ENCODE measurements around the gene SFI1. TPM values are rescaled to one million over a fixed set of nuclear protein-coding genes. Genes with fewer than 3 reads are reported as not detected.

SFI1 gene
- polyA plus RNA-seq, 6 donors from 2014 or later, result 3.3 to 21.1 (median 8.7) TPM

DNA sequence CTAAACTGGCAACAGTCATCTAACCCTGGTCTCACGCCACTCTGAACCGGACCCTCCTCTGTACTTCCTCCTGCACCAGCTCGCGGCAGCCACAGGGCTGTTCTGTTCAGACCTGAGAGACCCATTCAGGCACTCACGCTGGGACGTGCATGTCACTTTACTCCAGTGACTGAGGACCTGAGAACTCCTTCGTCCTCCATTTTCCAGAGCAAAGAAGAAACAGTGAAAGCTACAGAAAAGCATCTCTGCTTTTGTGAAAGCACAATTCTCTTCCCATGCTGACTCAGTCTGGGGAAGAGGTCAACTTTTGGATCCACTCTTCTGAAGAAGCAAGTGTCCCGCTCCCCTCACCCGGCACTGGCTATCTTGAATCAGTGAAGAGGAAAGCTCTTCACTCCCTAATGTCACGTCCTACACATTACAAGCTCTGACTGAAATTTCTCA, 141.1 kb downstream of the SFI1 start:
- ATAC-seq (ENCODE audit: low read depth in 2 of 2) (peak; percentile 77 to 81), DNase-seq (peak; percentile 41)
- Mint-ChIP-seq H3K4me1 (peaks cover 37 to 69% (median 51%) of the 10 kb centered on the region in 3 donors), H3K27ac (peak overlapping the region in 5 of 6 donors; percentile 31 to 97 (median 91)), H3K9me3 (peaks cover 0 to 2% (median 0%) of the 10 kb centered on the region in 7 donors), H3K27me3 (no peaks in the 10 kb centered on the region), H3K36me3 (no peaks in the 10 kb centered on the region), H3K4me3 (peak overlapping the region; percentile 57 to 88 (median 82))

DNA sequence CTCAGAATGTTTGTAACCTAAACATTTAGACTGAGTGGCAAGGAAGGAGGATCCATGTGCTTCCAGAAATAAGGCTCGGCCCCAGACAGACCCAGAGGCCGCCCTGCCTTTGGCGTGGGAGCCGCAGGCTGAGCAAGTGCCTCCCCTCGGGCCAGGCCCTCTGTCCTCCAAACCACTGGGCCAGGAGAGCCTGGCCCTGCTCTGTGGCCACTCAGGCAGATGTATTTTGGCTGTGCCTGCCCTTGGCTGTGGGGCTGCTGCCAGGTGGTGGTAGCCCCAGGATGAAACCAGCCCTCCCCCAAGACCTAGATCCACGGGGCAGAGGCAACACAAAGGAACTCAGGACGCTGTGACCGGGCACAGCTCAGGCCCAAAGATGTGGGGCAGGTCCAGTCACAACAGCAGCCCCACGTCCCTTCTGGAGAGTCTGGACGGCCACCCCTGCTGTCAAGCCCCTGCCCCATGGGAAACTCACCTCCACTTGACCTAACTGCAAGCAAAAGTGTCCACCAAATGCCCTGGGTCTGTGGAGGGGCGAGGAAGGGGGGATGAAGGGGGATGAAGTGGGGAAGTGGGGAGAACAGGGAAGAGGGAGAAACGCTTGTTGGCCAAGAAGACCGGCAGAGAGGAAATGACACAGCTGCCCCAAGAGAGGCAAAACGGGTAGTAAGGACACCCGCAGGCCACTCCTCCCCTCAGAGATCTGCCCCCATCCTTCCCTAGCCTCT, 141.7 kb downstream of the SFI1 start:
- H3K27me3 Mint-ChIP-seq, result no peaks in the 10 kb centered on the region
- H3K9me3 Mint-ChIP-seq, result peaks cover 0 to 2% (median 0%) of the 10 kb centered on the region in 7 donors
- H3K4me3 Mint-ChIP-seq, result peak overlapping the region; percentile 57 to 89 (median 82)
- peak; percentile 42 for DNase-seq
- peaks cover 0 to under 1% of the 10 kb centered on the region in 2 donors for H3K36me3 Mint-ChIP-seq
- H3K27ac Mint-ChIP-seq, result peak overlapping the region; percentile 31 to 97 (median 92)
- ATAC-seq (ENCODE audit: low read depth in 2 of 2), result peak; percentile 52 to 59
- peaks cover 37 to 69% (median 51%) of the 10 kb centered on the region in 3 donors for H3K4me1 Mint-ChIP-seq

DNA sequence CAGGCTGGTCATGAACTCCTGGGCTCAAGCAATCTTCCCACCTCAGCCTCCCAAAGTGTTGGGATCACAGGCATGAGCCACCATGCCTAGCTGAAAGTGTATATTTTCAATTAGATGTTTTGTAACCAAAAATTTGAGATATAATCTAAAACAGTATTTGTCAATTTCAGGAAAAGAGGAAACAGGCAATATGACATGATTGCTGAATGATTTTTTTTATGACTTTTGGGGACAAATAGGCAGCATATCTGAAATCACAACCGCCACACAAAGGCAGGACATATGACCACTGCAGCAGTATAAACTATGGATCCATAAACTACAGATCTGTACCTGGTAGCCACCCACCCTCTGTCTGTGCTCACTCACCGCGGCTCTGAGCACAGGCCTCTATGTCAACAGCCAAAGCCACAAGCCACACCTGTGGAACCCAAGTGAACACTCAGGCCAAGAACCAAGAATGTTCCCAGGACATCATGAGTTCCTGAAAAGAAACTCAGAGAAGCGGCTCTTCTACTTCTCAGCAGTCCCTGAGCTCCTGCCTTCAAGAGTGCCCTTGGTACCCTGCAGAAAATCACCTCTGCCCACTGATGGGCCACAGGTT, 143.2 kb downstream of the SFI1 start:
- peak overlapping the region in 5 of 6 donors; percentile 23 to 93 (median 81) for H3K27ac Mint-ChIP-seq
- H3K4me3 Mint-ChIP-seq, result peak overlapping the region; percentile 18 to 88 (median 64)
- peaks cover 32 to 58% (median 41%) of the 10 kb centered on the region in 3 donors for H3K4me1 Mint-ChIP-seq
- no peak for DNase-seq
- peaks cover 0 to 2% (median 0%) of the 10 kb centered on the region in 7 donors for H3K9me3 Mint-ChIP-seq
- ATAC-seq (ENCODE audit: low read depth in 2 of 2), result no peak
- no peaks in the 10 kb centered on the region for H3K27me3 Mint-ChIP-seq
- peaks cover 0 to 3% of the 10 kb centered on the region in 2 donors for H3K36me3 Mint-ChIP-seq

DNA sequence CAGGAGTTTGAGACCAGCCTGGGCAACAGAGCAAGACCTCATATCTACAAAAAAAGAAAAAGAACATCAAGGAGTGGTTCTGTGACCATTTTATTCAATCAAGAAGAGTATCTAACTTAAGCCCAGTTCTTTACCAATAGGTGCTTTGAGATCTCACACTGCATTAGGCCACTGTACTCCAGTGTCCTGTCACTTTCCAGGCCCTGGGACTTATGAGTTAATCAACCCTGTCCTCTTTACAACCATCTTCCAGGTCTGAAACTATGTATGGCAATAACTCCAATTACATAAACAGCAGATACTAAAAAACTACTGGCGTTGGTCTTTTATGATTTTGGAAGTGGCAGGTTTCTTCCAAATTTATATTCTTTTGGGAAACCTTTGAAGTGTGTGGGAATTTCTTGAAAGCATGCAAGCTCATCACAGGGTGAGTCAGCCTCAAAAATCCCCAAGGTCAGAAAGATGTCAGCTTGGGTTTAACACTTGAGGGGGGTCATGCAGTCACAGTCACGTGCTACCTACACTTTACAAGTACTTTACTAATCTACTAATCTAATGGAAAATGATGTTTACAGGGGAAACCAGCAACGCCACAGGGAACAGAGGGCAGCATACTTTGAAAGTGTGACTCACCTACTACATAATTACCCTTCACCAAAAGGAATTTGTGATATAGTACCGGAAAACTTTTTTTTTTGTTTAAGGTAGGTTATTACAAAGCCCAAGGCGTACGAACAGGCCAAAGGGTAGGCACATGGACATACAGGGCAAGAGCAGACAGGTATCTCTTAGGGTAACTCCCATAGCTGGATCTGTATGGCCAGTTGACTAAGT, 150.1 kb downstream of the SFI1 start:
- H3K27ac Mint-ChIP-seq, result peak overlapping the region in 1 of 6 donors; percentile 67
- DNase-seq (no peak), ATAC-seq (ENCODE audit: low read depth in 2 of 2) (no peak)
- H3K36me3 Mint-ChIP-seq, result peaks cover 0 to 3% of the 10 kb centered on the region in 2 donors
- H3K4me1 Mint-ChIP-seq, result peaks cover under 1 to 19% (median 4%) of the 10 kb centered on the region in 3 donors
- no peak overlapping the region for H3K4me3 Mint-ChIP-seq
- no peaks in the 10 kb centered on the region for H3K27me3 Mint-ChIP-seq
- no peaks in the 10 kb centered on the region for H3K9me3 Mint-ChIP-seq

DNA sequence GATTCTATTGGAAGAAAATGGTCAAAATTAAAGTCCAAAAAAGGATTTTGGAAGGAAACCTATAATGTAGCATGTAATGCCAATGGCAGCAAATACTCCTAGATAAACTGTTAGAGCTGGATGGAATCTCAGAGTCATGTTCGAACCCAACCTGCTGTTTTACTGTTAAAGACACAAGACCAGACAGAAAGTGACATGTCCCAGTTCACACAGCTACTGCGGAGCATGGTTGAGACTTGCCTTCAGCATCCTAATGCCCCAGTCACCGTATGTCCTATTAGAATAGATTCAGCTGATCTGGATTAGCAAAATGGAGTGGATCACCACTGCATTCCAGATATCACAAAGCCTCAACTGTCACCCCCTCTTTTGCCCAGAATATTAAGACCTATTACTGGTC, 150.7 kb downstream of the SFI1 start:
- peaks cover 0 to 3% of the 10 kb centered on the region in 2 donors for H3K36me3 Mint-ChIP-seq
- ATAC-seq (ENCODE audit: low read depth in 2 of 2) (no peak), DNase-seq (no peak)
- H3K27me3 Mint-ChIP-seq, result no peaks in the 10 kb centered on the region
- no peaks in the 10 kb centered on the region for H3K9me3 Mint-ChIP-seq
- H3K27ac Mint-ChIP-seq, result no peak overlapping the region
- H3K4me1 Mint-ChIP-seq, result peaks cover 0 to 25% (median 6%) of the 10 kb centered on the region in 3 donors
- H3K4me3 Mint-ChIP-seq, result no peak overlapping the region

DNA sequence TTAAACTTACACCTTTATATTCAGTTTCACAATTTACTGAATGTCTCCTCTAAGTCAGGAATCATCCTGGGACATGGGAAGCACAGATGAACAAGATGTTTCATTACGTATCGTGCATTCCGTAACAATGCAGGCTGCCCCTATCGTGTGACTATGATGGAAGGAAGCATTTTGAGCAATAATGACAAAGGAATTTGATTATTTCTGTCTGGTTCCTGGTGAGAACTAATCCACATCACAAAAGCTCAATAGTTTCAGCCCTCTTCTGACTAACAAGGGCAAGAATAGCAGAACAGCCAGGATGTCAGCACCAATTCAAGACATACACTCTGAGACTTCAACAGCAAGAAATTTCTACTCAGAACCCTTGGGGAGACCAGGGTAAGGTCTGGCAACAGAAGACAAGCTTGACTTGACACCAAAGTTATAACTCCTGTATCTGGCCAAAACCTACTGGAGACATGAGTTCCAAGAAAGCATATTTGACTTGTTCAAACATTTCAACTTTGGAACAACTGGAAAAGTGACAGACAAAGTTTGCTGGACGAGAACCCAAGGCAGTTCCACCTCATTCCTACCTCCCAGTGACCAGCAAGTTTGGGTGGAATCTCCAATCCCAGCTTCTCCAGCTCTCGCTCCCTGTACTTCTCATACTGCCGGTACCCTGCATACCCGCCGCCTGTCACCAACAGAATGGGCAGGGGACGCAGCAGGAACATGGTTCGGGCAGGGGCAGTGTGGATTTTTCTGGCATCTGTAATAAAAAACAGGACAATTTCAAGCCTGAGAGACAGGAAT, 151.4 kb downstream of the SFI1 start:
- H3K4me3 Mint-ChIP-seq, result no peak overlapping the region
- peak overlapping the region in 1 of 6 donors; percentile 65 for H3K27ac Mint-ChIP-seq
- H3K36me3 Mint-ChIP-seq, result peaks cover 0 to 3% of the 10 kb centered on the region in 2 donors
- no peak for DNase-seq
- H3K4me1 Mint-ChIP-seq, result peaks cover 0 to 30% (median 7%) of the 10 kb centered on the region in 3 donors
- no peak for ATAC-seq (ENCODE audit: low read depth in 2 of 2)
- no peaks in the 10 kb centered on the region for H3K27me3 Mint-ChIP-seq
- H3K9me3 Mint-ChIP-seq, result no peaks in the 10 kb centered on the region

DNA sequence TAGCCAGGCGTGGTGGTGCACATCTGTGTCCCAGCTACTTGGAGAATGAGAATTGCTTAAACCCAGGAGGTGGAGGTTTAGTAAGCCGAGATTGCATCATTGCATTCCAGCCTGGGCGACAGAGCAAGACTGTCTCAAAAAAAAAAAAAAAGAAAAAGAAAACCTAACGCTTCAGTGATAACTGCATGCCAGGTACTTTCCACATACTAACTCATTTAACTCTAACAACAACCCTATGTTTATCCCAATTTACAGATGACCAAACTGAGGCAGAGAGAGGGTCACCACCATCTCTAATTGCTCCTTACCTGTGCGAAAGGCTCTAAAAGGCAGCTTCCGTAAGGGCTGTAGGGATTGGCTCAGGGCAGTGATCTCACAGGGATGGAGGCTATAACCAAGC, 154.1 kb downstream of the SFI1 start:
- no peak for DNase-seq
- Mint-ChIP-seq H3K9me3 (no peaks in the 10 kb centered on the region), H3K4me1 (peaks cover 13 to 47% (median 26%) of the 10 kb centered on the region in 3 donors), H3K27ac (no peak overlapping the region), H3K4me3 (no peak overlapping the region), H3K36me3 (no peaks in the 10 kb centered on the region), H3K27me3 (no peaks in the 10 kb centered on the region)
- no peak for ATAC-seq (ENCODE audit: low read depth in 2 of 2)

DNA sequence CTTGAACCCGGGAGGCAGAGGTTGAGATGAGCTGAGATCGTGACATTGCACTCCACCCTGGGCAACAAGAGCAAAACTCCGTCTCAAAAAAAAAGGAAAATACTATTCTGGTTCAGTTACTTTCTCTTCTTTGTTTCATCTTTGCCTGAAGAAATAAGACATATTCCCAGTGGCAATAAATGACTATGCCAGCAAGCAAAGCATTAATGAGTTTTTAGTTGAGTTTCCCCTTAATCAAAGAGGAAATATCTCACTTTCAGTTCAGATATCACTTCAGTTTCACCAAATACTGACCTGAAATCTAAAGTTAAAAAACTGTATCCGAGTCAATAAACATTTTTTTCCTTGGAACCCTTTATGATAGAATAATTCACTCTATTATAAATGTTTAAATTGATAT, 155.3 kb downstream of the SFI1 start:
- ATAC-seq (ENCODE audit: low read depth in 2 of 2) (no peak), DNase-seq (no peak)
- H3K4me3 Mint-ChIP-seq, result peak overlapping the region in 2 of 8 donors; percentile 9 to 54
- H3K4me1 Mint-ChIP-seq, result peaks cover 16 to 51% (median 26%) of the 10 kb centered on the region in 3 donors
- H3K27me3 Mint-ChIP-seq, result no peaks in the 10 kb centered on the region
- H3K36me3 Mint-ChIP-seq, result no peaks in the 10 kb centered on the region
- peak overlapping the region in 3 of 6 donors; percentile 38 to 78 (median 72) for H3K27ac Mint-ChIP-seq
- no peaks in the 10 kb centered on the region for H3K9me3 Mint-ChIP-seq

DNA sequence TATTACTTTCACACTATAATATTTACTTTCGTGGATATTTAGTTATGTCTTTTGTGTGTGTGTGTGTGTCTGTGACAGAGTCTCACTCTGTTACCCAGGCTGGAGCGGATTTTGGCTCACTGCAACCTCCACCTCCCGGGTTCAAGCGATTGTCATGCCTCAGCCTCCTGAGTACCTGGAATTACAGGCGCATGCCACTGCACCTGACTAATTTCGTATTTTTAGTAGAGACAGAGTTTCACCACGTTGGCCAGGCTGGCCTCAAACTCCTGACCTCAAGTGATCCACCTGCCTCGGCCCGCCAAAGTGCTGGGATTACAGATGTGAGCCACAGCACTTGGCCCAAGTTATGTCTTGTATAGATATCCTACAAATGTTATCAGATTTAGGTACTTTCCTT, 155.8 kb downstream of the SFI1 start:
- peak overlapping the region in 3 of 6 donors; percentile 39 to 78 (median 62) for H3K27ac Mint-ChIP-seq
- ATAC-seq (ENCODE audit: low read depth in 2 of 2), result no peak
- H3K9me3 Mint-ChIP-seq, result no peaks in the 10 kb centered on the region

DNA sequence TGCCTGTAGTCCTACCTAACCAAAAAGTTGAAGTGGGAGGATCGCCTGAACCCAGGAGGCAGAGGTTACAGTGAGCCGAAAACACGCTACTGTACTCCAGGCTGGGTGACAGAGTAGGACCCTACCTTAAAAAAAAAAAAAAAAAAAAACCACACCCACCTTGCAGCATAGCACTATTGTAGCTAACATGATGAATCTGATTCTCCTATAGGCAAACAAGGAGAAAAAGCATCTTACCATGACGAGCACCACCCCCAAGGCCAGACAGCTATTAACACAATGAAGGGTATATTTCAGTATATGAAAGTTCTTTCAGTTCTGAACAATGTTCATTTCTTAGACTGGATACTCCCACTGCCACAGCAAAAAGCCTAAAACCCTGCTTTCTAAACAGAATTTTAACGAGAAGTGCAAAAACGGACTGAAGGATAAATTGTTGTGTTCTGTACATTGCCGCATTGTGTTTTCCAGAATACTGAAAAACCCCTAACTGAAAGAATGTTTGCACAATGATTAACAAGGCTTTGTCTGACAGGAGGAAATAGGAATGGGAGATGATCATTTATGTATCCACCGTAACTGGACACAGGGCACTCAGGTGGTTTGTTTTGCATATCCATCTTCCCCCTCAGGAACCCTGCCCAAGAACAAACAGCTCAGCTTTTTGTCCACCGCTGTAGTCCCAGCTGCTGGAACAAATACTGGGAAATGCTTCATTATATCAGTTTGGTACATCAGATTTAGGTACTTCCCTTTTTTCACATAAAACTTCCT, 156.8 kb downstream of the SFI1 start:
- peak overlapping the region in 3 of 6 donors; percentile 34 to 91 (median 56) for H3K27ac Mint-ChIP-seq
- H3K4me3 Mint-ChIP-seq, result peak overlapping the region in 1 of 8 donors; percentile 52
- no peak for ATAC-seq (ENCODE audit: low read depth in 2 of 2)

More for the DNA sequence above, 155.8 kb downstream of the SFI1 start:
- peaks cover 18 to 51% (median 26%) of the 10 kb centered on the region in 3 donors for H3K4me1 Mint-ChIP-seq
- no peaks in the 10 kb centered on the region for H3K36me3 Mint-ChIP-seq
- no peak overlapping the region for H3K4me3 Mint-ChIP-seq
- no peaks in the 10 kb centered on the region for H3K27me3 Mint-ChIP-seq
- DNase-seq, result no peak

DNA sequence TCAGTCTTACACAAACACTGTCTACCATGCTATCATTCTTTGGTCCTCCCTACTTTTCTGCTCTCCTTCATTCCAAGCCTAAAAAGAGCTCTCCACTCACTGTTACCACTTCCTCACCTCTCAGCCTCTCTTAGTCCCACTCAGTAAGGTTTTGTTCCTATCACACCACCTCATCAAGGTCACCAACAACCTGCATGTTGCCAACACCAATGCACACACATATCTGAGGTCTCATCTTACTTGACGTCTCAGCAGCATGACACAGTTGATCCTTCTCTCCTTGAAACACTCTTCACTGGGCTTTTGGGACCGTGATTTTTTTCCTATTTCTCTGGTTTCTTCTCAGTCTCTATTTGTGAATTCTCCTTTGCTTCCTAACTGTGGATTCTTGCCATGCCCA, 157.6 kb downstream of the SFI1 start:
- Mint-ChIP-seq H3K36me3 (no peaks in the 10 kb centered on the region), H3K4me1 (peaks cover 26 to 54% (median 26%) of the 10 kb centered on the region in 3 donors), H3K27ac (peak overlapping the region in 2 of 6 donors; percentile 17 to 84), H3K9me3 (no peaks in the 10 kb centered on the region), H3K27me3 (no peaks in the 10 kb centered on the region), H3K4me3 (peak overlapping the region in 1 of 8 donors; percentile 59)
- ATAC-seq (ENCODE audit: low read depth in 2 of 2), result no peak
- no peak for DNase-seq

More for the DNA sequence above, 156.8 kb downstream of the SFI1 start:
- Mint-ChIP-seq H3K4me1 (peaks cover 24 to 51% (median 26%) of the 10 kb centered on the region in 3 donors), H3K27me3 (no peaks in the 10 kb centered on the region), H3K9me3 (no peaks in the 10 kb centered on the region), H3K36me3 (no peaks in the 10 kb centered on the region)
- DNase-seq, result no peak

DNA sequence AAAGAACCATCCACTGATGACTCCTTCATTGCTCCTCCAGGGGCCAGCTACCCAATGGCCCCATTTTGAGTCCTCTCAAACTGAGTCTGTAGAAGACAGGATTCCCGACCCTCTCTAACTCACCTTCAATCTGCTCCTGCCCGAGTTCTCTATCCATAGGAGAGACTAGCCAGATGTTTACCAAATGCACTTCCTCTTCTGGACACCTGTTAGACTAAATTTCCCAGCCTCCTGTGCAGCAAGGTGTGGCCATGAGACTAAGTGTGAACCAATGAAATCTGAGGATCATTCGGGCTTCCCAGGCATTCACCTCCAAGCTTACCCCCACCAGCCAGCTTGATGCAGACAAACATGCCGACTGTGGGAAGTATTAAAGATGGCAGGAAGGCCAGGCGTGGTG, 158.1 kb downstream of the SFI1 start:
- ATAC-seq (ENCODE audit: low read depth in 2 of 2) (no peak), DNase-seq (no peak)
- Mint-ChIP-seq H3K4me3 (peak overlapping the region in 2 of 8 donors; percentile 40 to 53), H3K4me1 (peaks cover 26 to 58% (median 31%) of the 10 kb centered on the region in 3 donors), H3K36me3 (no peaks in the 10 kb centered on the region), H3K27ac (peak overlapping the region in 3 of 6 donors; percentile 6 to 84 (median 17)), H3K9me3 (no peaks in the 10 kb centered on the region), H3K27me3 (no peaks in the 10 kb centered on the region)
